Gastroesophageal sphincter (tissue), 3 donors: Measurements from ENCODE around the gene HECTD4.

Experiments
- POLR2A ChIP-seq, 2 donors: fragments of 450-650 bp; IDR thresholded peaks; one replicate each; pipeline ENCODE4 v1.6.1; 2017; ENCODE audit warnings: antibody characterized with exemption in 2 of 2, mild to moderate bottlenecking in 2 of 2, moderate library complexity in 1 of 2
- TF ChIP-seq, protein P1 (sequence below), 4 experiments: fragments of 200-600 bp in 2 of 4; fragments of 450-650 bp in 2 of 4; sonication (generic) in 1 of 4; IDR thresholded peaks; one replicate each; pipeline ENCODE4 v1.5.1; 2017 to 2019; ENCODE audit warnings: antibody characterized with exemption in 4 of 4, mild to moderate bottlenecking in 2 of 4, moderate library complexity in 2 of 4

DNA sequence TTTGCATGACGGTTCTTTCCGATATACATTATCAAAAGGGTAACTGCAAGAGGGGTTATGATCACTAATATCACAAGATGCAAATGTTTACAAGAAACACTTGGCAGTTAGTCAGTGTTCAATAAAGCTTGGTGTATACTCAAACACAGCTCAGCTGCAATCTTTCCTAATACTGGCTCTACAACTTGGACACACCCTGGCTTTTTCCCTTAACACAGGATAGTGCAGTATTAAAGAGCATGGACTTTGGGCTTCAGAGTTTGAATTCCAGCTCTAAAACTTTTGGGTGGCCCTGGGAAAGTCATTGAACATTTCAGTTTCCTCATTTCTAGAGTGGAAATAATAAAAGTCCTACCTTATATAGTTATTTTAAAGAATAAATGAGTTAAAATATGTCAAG lies 107.0 kb downstream of the HECTD4 start:
- TF ChIP-seq, protein P1, sequence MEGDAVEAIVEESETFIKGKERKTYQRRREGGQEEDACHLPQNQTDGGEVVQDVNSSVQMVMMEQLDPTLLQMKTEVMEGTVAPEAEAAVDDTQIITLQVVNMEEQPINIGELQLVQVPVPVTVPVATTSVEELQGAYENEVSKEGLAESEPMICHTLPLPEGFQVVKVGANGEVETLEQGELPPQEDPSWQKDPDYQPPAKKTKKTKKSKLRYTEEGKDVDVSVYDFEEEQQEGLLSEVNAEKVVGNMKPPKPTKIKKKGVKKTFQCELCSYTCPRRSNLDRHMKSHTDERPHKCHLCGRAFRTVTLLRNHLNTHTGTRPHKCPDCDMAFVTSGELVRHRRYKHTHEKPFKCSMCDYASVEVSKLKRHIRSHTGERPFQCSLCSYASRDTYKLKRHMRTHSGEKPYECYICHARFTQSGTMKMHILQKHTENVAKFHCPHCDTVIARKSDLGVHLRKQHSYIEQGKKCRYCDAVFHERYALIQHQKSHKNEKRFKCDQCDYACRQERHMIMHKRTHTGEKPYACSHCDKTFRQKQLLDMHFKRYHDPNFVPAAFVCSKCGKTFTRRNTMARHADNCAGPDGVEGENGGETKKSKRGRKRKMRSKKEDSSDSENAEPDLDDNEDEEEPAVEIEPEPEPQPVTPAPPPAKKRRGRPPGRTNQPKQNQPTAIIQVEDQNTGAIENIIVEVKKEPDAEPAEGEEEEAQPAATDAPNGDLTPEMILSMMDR (IDR thresholded peaks at IDR 0.05), result no peak
- no peak for TF ChIP-seq POLR2A (IDR thresholded peaks at IDR 0.05)
